Neutrophil (primary cell): ENCODE results near the gene MYL12A.

Experiments
- H3K27ac ChIP-seq: fragments of 200-600 bp; sonication (generic); 2 replicates; pipeline ENCODE4 v1.5.1; 2016; ENCODE audit warnings: mild to moderate bottlenecking, moderate library complexity
- H3K27me3 ChIP-seq: fragments of 200-600 bp; sonication (generic); 2 replicates; pipeline ENCODE4 v1.6.0; 2016; ENCODE audit warnings: mild to moderate bottlenecking
- H3K36me3 ChIP-seq: fragments of 200-600 bp; sonication (generic); 2 replicates; pipeline ENCODE4 v1.5.1; 2017
- H3K4me1 ChIP-seq, 2 experiments: fragments of 200-600 bp in 1 of 2; sonication (generic) in 1 of 2; 1 replicate in 1 of 2; 2 replicates in 1 of 2; pipeline versions ENCODE4 v1.5.1 to v1.6.1; 2013 to 2016; ENCODE audit warnings: low read depth in 1 of 2, low read length in 1 of 2, mild to moderate bottlenecking in 1 of 2, moderate library complexity in 1 of 2; ENCODE audit not compliant: control insufficient read depth in 1 of 2, insufficient read depth in 1 of 2
- H3K4me3 ChIP-seq, 2 experiments: fragments of 200-600 bp in 1 of 2; sonication (generic) in 1 of 2; 1 replicate in 1 of 2; 2 replicates in 1 of 2; pipeline ENCODE4 v1.5.1; 2013 to 2016; ENCODE audit warnings: low read depth in 1 of 2, low read length in 1 of 2, mild to moderate bottlenecking in 1 of 2, moderate library complexity in 1 of 2
- H3K9me3 ChIP-seq: fragments of 200-600 bp; sonication (generic); 2 replicates; pipeline ENCODE4 v1.5.1; 2016
- TF ChIP-seq, protein P1 (sequence below): fragments of 200-600 bp; sonication (generic); IDR thresholded peaks from 2 replicates; pipeline ENCODE4 v1.5.1; 2016; ENCODE audit warnings: antibody characterized with exemption

MYL12A gene

DNA sequence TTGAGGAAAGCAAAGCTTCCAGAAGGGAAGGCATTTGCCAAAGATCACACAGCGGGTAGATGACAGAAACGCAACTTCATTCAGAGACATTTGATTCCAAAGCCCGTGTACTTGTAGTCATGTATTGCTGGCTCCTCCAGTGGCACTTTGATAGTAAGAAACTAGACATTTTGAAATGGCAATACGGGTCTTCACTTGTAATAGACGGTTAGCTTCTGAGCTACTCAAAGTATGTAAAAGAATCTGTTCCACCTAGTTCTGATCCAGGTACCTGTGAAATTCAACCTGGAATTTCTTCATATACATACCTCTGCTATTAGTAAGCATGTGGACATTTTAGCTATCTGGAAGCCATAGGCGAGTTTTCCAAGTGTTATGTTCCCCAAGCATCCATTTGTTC is 26.1 kb upstream of the MYL12A start:
- no peaks in the 10 kb centered on the region for H3K9me3 ChIP-seq
- H3K4me1 ChIP-seq = no peaks in the 10 kb centered on the region
- H3K27ac ChIP-seq = no peak overlapping the region
- no peaks in the 10 kb centered on the region for H3K27me3 ChIP-seq
- no peak overlapping the region for H3K4me3 ChIP-seq
- no peaks in the 10 kb centered on the region for H3K36me3 ChIP-seq
- TF ChIP-seq, protein P1, sequence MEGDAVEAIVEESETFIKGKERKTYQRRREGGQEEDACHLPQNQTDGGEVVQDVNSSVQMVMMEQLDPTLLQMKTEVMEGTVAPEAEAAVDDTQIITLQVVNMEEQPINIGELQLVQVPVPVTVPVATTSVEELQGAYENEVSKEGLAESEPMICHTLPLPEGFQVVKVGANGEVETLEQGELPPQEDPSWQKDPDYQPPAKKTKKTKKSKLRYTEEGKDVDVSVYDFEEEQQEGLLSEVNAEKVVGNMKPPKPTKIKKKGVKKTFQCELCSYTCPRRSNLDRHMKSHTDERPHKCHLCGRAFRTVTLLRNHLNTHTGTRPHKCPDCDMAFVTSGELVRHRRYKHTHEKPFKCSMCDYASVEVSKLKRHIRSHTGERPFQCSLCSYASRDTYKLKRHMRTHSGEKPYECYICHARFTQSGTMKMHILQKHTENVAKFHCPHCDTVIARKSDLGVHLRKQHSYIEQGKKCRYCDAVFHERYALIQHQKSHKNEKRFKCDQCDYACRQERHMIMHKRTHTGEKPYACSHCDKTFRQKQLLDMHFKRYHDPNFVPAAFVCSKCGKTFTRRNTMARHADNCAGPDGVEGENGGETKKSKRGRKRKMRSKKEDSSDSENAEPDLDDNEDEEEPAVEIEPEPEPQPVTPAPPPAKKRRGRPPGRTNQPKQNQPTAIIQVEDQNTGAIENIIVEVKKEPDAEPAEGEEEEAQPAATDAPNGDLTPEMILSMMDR = no peak

DNA sequence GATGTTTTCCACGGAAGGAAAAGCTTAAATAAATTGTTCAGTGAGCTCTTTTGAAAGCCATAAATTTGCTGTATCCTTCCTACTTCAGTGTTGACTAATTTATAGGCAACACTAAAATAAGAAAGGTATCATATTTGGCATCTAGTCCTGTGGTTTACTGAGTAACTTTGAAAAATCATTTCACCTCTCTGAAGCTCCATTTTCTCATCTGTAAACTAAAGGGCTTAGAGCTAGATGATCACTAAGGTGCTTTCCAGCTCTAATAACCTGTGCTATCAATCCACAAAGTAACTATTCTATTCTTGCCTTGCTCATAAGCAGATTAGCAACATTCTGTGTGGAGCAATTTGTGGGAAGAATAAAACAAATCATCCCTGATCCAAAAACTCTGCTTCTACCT is 24.2 kb upstream of the MYL12A start:
- Histone ChIP-seq H3K27me3 (no peaks in the 10 kb centered on the region), H3K36me3 (no peaks in the 10 kb centered on the region), H3K4me1 (no peaks in the 10 kb centered on the region), H3K9me3 (no peaks in the 10 kb centered on the region), H3K27ac (no peak overlapping the region), H3K4me3 (no peak overlapping the region)
- TF ChIP-seq, protein P1 = no peak

DNA sequence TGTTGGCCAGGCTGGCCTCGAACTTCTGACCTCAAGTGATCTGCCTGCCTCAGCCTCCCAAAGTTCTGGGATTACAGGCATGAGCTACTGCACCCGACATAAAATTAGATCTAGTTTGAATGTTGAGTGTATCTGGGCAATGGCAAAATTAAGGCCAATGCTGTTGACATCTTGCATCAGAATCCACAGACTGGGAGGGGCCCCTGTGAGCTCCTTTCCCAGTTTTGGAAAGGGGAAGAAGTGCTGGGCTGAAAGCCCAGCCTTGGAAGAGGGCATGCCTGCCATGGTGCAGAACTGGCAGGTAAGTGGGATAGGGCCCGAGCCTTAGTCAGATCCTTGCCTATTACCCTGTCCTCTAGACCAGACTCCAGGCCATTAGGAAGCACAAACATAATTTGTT is 23.4 kb upstream of the MYL12A start:
- H3K36me3 ChIP-seq = no peaks in the 10 kb centered on the region
- H3K27ac ChIP-seq = no peak overlapping the region
- no peaks in the 10 kb centered on the region for H3K27me3 ChIP-seq
- no peak overlapping the region for H3K4me3 ChIP-seq
- no peaks in the 10 kb centered on the region for H3K9me3 ChIP-seq
- TF ChIP-seq, protein P1 = no peak
- no peaks in the 10 kb centered on the region for H3K4me1 ChIP-seq

DNA sequence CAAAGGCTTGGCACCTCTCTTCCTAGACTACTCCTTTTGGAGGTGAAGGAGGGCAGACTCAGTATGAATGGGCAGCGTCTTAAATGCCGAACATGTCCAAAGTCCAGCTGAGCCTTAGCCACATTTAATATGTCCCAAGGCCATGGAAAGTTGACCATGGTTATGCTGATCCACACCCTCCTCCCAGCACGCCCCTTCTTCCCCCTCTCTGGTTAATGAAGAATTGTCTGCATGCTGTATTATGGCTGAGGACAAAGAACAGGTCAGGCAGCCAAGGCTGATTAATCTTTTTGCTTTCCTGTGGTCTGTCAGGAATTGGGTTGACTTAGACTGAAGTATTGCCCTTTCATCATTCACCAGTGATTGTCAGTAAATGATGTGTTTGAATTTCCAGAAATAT is 22.0 kb upstream of the MYL12A start:
- Histone ChIP-seq H3K27ac (no peak overlapping the region), H3K36me3 (no peaks in the 10 kb centered on the region), H3K27me3 (no peaks in the 10 kb centered on the region), H3K9me3 (no peaks in the 10 kb centered on the region), H3K4me1 (no peaks in the 10 kb centered on the region), H3K4me3 (no peak overlapping the region)
- TF ChIP-seq, protein P1 = no peak

DNA sequence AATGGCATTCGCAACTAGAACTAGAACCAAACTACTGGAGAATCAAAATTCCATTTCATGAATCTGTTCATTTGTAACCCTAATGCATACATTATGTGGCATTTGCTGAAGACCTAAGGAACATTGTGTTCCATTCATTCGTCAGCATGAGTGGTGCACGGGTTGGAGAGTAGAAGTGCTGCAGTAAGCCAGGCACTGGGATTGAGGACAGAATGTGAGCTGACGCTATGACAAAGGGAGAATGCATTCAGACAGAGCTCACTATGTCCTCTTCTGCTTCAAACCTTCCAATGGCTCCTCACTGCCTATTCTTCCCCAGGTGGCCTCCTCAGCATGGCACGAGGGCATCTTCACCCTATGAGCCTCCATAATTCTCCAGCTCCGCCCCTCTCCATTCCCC is 21.6 kb upstream of the MYL12A start:
- no peak overlapping the region for H3K27ac ChIP-seq
- no peaks in the 10 kb centered on the region for H3K27me3 ChIP-seq
- H3K4me1 ChIP-seq = no peaks in the 10 kb centered on the region
- H3K36me3 ChIP-seq = no peaks in the 10 kb centered on the region
- TF ChIP-seq, protein P1 = no peak
- H3K9me3 ChIP-seq = no peaks in the 10 kb centered on the region
- H3K4me3 ChIP-seq = no peak overlapping the region
